GM06990 (cell line): ENCODE measurements around the gene GAGE12J.
"Not testable (repeated sequence)": the region's sequence is repeated elsewhere in the genome, so short reads cannot be mapped to it uniquely, and the experiment has no call there.

Experiments used
- DNase-seq: peaks from one replicate; pipeline ENCODE4 v3.0.0-alpha.2; 2011; ENCODE audit not compliant: insufficient read length; ENCODE audit errors: extremely low read depth
- H3K27me3 ChIP-seq: replicated peaks from 2 replicates; pipeline ENCODE4 v1.6.0; 2011; ENCODE audit warnings: low read length; ENCODE audit not compliant: control insufficient read depth, insufficient read depth
- H3K36me3 ChIP-seq: 2 replicates; pipeline ENCODE4 v1.5.1; 2011; ENCODE audit warnings: low read length; ENCODE audit not compliant: control insufficient read depth, insufficient read depth
- H3K4me3 ChIP-seq: replicated peaks from 2 replicates; pipeline ENCODE4 v1.5.1; 2011; ENCODE audit warnings: low read depth, mild to moderate bottlenecking, control low read depth, low read length
- TF ChIP-seq, protein P1 (sequence below): IDR thresholded peaks from 2 replicates; pipeline ENCODE4 v1.5.1; 2011; ENCODE audit warnings: low read length, control low read depth, mild to moderate bottlenecking, inconsistent platforms; ENCODE audit not compliant: insufficient read depth, poor library complexity, severe bottlenecking

GAGE12J gene, protein sequence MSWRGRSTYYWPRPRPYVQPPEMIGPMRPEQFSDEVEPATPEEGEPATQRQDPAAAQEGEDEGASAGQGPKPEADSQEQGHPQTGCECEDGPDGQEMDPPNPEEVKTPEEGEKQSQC

GRCh38 chrX:49321737-49322136, at the start of gene GAGE12J:
GAGE12J (plus strand) TSS chrX:49322037; CDS start chrX:49323194, 1,157 bp downstream.
- not testable (repeated sequence) for DNase-seq, H3K27me3 ChIP-seq, H3K36me3 ChIP-seq, H3K4me3 ChIP-seq

DNA sequence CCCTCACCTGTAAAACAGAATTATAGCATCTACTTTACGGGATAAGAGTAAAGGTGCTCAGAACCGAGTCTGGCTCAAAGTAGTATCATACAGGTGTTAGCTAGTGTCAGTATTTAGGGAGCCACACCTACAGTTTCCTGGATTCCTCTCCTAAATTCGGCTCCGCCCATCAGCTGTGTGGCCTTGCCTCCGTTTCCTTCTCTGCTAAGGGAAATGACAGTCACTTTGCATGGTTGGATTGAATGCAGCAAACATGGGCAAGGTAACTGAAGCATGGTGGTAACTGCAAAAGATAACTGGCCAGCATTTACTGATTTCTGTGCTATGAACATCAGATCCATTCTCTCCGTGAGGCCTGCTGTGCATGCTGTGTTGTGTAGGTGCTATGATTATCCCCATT, 49.4 kb upstream of the GAGE12J start:
- Histone ChIP-seq H3K36me3 (no peaks in the 10 kb centered on the region; the same call in 1 of the 2 replicates), H3K27me3 (no peaks in the 10 kb centered on the region), H3K4me3 (no peak overlapping the region)
- TF ChIP-seq, protein P1, sequence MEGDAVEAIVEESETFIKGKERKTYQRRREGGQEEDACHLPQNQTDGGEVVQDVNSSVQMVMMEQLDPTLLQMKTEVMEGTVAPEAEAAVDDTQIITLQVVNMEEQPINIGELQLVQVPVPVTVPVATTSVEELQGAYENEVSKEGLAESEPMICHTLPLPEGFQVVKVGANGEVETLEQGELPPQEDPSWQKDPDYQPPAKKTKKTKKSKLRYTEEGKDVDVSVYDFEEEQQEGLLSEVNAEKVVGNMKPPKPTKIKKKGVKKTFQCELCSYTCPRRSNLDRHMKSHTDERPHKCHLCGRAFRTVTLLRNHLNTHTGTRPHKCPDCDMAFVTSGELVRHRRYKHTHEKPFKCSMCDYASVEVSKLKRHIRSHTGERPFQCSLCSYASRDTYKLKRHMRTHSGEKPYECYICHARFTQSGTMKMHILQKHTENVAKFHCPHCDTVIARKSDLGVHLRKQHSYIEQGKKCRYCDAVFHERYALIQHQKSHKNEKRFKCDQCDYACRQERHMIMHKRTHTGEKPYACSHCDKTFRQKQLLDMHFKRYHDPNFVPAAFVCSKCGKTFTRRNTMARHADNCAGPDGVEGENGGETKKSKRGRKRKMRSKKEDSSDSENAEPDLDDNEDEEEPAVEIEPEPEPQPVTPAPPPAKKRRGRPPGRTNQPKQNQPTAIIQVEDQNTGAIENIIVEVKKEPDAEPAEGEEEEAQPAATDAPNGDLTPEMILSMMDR = no peak
- no peak for DNase-seq

DNA sequence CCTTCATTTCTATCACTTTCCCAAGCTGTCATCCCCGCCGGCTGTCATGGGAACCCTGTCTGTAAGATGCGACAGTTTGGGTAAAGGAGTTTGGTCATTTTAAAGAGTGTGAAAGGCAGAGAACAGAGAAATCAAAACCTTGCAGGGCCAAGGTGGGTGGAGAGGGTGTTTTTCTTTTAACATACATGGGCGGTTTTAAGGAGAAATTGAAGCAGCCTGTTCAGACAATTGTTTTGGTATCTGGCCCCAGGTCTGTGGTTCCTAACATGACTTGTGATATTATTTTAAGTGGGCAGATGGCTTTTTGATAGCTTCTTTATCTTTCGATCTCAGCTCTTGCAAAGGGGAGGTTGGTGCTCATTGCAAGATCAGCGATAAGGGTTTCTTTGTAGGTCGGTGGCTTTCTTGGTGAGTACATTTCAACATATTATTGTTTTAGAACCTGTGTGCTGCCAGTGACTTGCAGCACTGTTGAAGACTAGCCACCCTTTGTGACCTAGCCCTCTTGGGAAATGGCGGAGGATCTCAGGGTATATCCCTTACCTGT, 48.6 kb upstream of the GAGE12J start:
- TF ChIP-seq, protein P1 = no peak
- Histone ChIP-seq H3K27me3 (no peaks in the 10 kb centered on the region), H3K36me3 (no peaks in the 10 kb centered on the region; the same call in 1 of the 2 replicates), H3K4me3 (no peak overlapping the region)
- no peak for DNase-seq

GRCh38 chrX:49276207-49276606, 45.6 kb upstream of the GAGE12J start:
- H3K27me3 ChIP-seq = no peaks in the 10 kb centered on the region
- no peak for DNase-seq
- H3K36me3 ChIP-seq = no peaks in the 10 kb centered on the region; the same call in 1 of the 2 replicates
- H3K4me3 ChIP-seq = no peak overlapping the region
- TF ChIP-seq, protein P1 = no peak

DNA sequence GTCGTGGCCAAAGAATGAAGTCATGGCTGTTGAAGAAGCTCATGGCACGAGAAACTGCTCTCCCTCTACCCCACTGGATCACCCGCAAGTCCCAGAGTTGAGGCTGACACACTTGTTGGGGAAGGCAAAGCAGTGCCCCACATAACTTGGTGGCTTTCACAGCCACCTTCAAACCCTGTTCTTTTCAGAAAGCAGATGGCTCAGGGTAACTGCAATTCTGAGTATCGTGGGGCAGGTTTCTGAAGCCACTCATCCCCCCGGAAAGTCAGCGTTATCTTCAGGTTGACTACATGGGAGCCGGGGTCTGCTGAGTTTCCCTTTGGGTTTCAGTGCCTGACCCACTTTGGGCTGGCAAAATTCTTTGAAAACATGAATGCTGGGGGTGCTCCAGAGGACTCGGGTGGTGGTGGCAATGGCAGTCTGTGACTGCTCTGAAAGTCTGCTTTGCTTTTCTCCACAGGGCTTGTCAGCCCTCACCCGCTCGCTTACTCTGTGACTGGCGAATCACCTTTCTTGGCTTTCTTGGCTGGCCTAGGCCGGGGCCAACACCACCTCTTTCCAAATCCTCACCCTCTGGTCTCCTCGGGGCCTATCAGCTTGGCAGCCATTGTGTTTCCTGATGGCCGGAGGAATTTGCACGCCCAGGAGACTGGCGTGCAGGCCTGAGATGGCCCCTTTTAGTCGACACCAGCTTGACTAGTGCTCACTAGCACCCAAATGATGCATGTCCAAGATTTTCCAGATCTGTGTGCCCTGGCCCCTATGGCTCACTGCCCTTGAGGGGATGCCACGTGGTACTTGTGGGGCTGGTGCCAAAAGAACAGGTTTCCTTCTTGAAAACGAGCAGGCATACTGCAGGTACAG, 44.9 kb upstream of the GAGE12J start:
- TF ChIP-seq, protein P1 = no peak
- H3K27me3 ChIP-seq = no peaks in the 10 kb centered on the region
- DNase-seq = no peak
- no peak overlapping the region for H3K4me3 ChIP-seq
- no peaks in the 10 kb centered on the region; the same call in 1 of the 2 replicates for H3K36me3 ChIP-seq

- H3K36me3 ChIP-seq = no peaks in the 10 kb centered on the region; the same call in 1 of the 2 replicates
- DNase-seq = no peak
- TF ChIP-seq, protein P1 = no peak
- no peak overlapping the region for H3K4me3 ChIP-seq
- no peaks in the 10 kb centered on the region for H3K27me3 ChIP-seq
Observed at GRCh38 chrX:49277535-49277830, 44.4 kb upstream of the GAGE12J start.
